Activated CD8-positive, alpha-beta T cell treated with anti-CD3 and anti-CD28 coated beads for 36 hours (primary cell): ENCODE data around the gene GPR142. TPM values are rescaled to one million over a fixed set of nuclear protein-coding genes. Genes with fewer than 3 reads are reported as not detected.

Experiments used
- ATAC-seq: fragments of 200-7000 bp; cut with Tn5 transposase; one replicate; pipeline ENCODE4 v1.10.0; 2021; ENCODE audit warnings: mild to moderate bottlenecking, moderate library complexity
- CTCF ChIA-PET: fragments of 350-600 bp; sonication (Branson Sonifier 250); formaldehyde crosslinking; loops from one replicate; lab custom pipeline; 2021; ENCODE audit warnings: antibody characterized with exemption; lab: Charles Lee
- POLR2A ChIA-PET: fragments of 350-600 bp; sonication (Branson Sonifier 250); formaldehyde crosslinking; loops from one replicate; lab custom pipeline; 2021; ENCODE audit warnings: antibody characterized with exemption; lab: Charles Lee
- DNase-seq: peaks from one replicate; pipeline ENCODE4 v3.0.0-alpha.2; 2020
- H3K27ac Mint-ChIP-seq: one replicate; pipeline ENCODE4 v1.8.0; 2021; ENCODE audit warnings: mild to moderate bottlenecking, mixed read lengths
- H3K27me3 Mint-ChIP-seq: one replicate; pipeline ENCODE4 v1.8.0; 2021; ENCODE audit warnings: mixed read lengths
- H3K36me3 Mint-ChIP-seq: one replicate; pipeline ENCODE4 v1.8.0; 2021; ENCODE audit warnings: low read depth, mixed read lengths
- H3K4me1 Mint-ChIP-seq: one replicate; pipeline ENCODE4 v1.8.0; 2021; ENCODE audit warnings: low read depth, mixed read lengths
- H3K4me3 Mint-ChIP-seq: one replicate; pipeline ENCODE4 v1.8.0; 2021; ENCODE audit warnings: mild to moderate bottlenecking, moderate library complexity, mixed read lengths
- H3K9me3 Mint-ChIP-seq: one replicate; pipeline ENCODE4 v1.8.0; 2021; ENCODE audit warnings: mixed read lengths
- CTCF ChIP-seq: fragments of 200-600 bp; IDR thresholded peaks from one replicate; pipeline ENCODE4 v1.8.0; 2022; ENCODE audit warnings: antibody characterized with exemption, mild to moderate bottlenecking
- intact Hi-C: fragments of 100-400 bp; cut with micrococcal nuclease; formaldehyde crosslinking; loops from one replicate; pipeline ENCODE4 v1.10.0; 2022
- total RNA-seq, 2 experiments: library from RNA; stranded (reverse); gene quantifications; one replicate each; pipeline ENCODE4 v1.2.3, GENCODE V29; 2021

GPR142 gene
- total RNA-seq, 2 experiments from 2014 or later, result not detected

GRCh38 chr17:74354561-74354960, 12.7 kb upstream of the GPR142 start:
- H3K9me3 Mint-ChIP-seq, result no peaks in the 10 kb centered on the region
- ChIA-PET POLR2A (interaction anchor here (1.8 kb wide), 1 partner anchor 20 kb away, joined by 4 read pairs; no protein-coding TSS in a partner anchor), CTCF (interaction anchor here (0.8 to 6.4 kb wide), 3 partner anchors 14 to 155 kb away, joined by 3 to 58 read pairs (median 3); partner anchors contain the start of gene GPR142)
- H3K36me3 Mint-ChIP-seq, result no peaks in the 10 kb centered on the region
- TF ChIP-seq CTCF, result no peak
- DNase-seq, result no peak
- H3K27me3 Mint-ChIP-seq, result peaks cover 58% of the 10 kb centered on the region
- no peak for ATAC-seq
- intact Hi-C loops, result loop anchor here (5.0 to 10.0 kb wide), 2 partner anchors 52 to 140 kb away; partner anchors contain the start of gene TTYH2
- peaks cover 6% of the 10 kb centered on the region for H3K4me1 Mint-ChIP-seq
- H3K27ac Mint-ChIP-seq, result no peak overlapping the region
- no peak overlapping the region for H3K4me3 Mint-ChIP-seq

- H3K9me3 Mint-ChIP-seq, result no peaks in the 10 kb centered on the region
- no peak for TF ChIP-seq CTCF
- H3K4me1 Mint-ChIP-seq, result peaks cover 6% of the 10 kb centered on the region
- ATAC-seq (no peak), DNase-seq (no peak)
- H3K27ac Mint-ChIP-seq, result no peak overlapping the region
- peaks cover 59% of the 10 kb centered on the region for H3K27me3 Mint-ChIP-seq
- no peak overlapping the region for H3K4me3 Mint-ChIP-seq
- no peaks in the 10 kb centered on the region for H3K36me3 Mint-ChIP-seq
- ChIA-PET POLR2A (interaction anchor here (1.8 kb wide), 1 partner anchor 21 kb away, joined by 4 read pairs; no protein-coding TSS in a partner anchor), CTCF (interaction anchor here (0.8 to 6.4 kb wide), 4 partner anchors 13 to 155 kb away, joined by 3 to 58 read pairs (median 4); partner anchors contain the start of gene GPR142)
- intact Hi-C loops, result loop anchor here (10.0 kb wide), 1 partner anchor 140 kb away; the partner anchor contains the start of gene TTYH2
Measured at GRCh38 chr17:74355065-74355464, 12.2 kb upstream of the GPR142 start.

- Mint-ChIP-seq H3K27me3 (peaks cover 60% of the 10 kb centered on the region), H3K4me1 (peaks cover 6% of the 10 kb centered on the region), H3K36me3 (no peaks in the 10 kb centered on the region), H3K9me3 (no peaks in the 10 kb centered on the region), H3K27ac (no peak overlapping the region), H3K4me3 (no peak overlapping the region)
- no peak for TF ChIP-seq CTCF
- DNase-seq (peak; percentile 31), ATAC-seq (no peak)
- intact Hi-C loops, result loop anchor here (10.0 kb wide), 1 partner anchor 142 kb away; the partner anchor contains the start of gene TTYH2
- CTCF ChIA-PET, result interaction anchor here (1.1 to 6.4 kb wide), 5 partner anchors 12 to 100 kb away, joined by 3 to 58 read pairs (median 3); partner anchors contain the start of gene GPR142
- POLR2A ChIA-PET, result interaction anchor here (1.0 kb wide), 1 partner anchor 58 kb away, joined by 4 read pairs; no protein-coding TSS in a partner anchor
Measured at GRCh38 chr17:74356646-74357465, 10.4 kb upstream of the GPR142 start.

DNA sequence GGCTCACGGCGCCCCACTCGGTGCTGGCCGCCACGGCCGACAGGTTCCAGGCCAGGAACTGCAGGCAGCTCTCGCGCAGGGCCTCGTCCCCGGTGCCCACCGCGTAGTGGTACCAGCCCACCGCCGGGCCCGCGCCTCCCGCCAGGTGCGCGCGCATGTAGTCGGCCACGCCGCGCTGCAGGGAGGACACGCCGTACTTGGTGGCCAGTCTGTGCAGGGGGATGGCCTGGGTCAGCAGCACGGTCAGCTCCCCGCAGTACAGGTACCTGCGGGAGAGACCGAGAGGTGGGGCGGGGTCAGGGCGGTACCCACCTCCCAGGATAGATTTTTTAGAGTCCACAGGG, 9.9 kb upstream of the GPR142 start:
- ATAC-seq (no peak), DNase-seq (no peak)
- intact Hi-C loops, result loop anchor here (10.0 kb wide), 1 partner anchor 143 kb away; the partner anchor contains the start of gene TTYH2
- peaks cover 6% of the 10 kb centered on the region for H3K4me1 Mint-ChIP-seq
- no peaks in the 10 kb centered on the region for H3K36me3 Mint-ChIP-seq
- POLR2A ChIA-PET, result interaction anchor here (0.6 to 1.0 kb wide), 2 partner anchors 44 to 59 kb away, joined by 3 to 4 read pairs; no protein-coding TSS in a partner anchor
- TF ChIP-seq CTCF, result no peak
- CTCF ChIA-PET, result interaction anchor here (1.0 to 6.4 kb wide), 4 partner anchors 9 to 100 kb away, joined by 3 to 58 read pairs (median 3); partner anchors contain the start of gene GPR142
- H3K27ac Mint-ChIP-seq, result no peak overlapping the region
- H3K4me3 Mint-ChIP-seq, result no peak overlapping the region
- peaks cover 57% of the 10 kb centered on the region for H3K27me3 Mint-ChIP-seq
- H3K9me3 Mint-ChIP-seq, result no peaks in the 10 kb centered on the region
